C4-2B (cell line): ENCODE results near the gene APOBEC3H.

Experiments
- CTCF ChIP-seq: fragments of 450-650 bp; conservative IDR thresholded peaks from 2 replicates; pipeline ENCODE4 v1.5.1; 2017; ENCODE audit warnings: mild to moderate bottlenecking
- ZFX ChIP-seq: fragments of 450-650 bp; IDR thresholded peaks from 2 replicates; pipeline ENCODE4 v1.6.1; 2017

- TF ChIP-seq CTCF (no peak), ZFX (no peak)
Observed at GRCh38 chr22:39084666-39085065, 12.4 kb upstream of the APOBEC3H start.
